ENCODE measurements around the gene DMTF1. TPM values are rescaled to one million over a fixed set of nuclear protein-coding genes. Genes with fewer than 3 reads are reported as not detected.

DMTF1 gene
- total RNA-seq, 2 experiments from 2014 or later: 111 to 197 TPM

GRCh38 chr7:87129848-87130247, 22.4 kb upstream of the DMTF1 start:
- Histone ChIP-seq H3K9me3 (ENCODE audit: low read length) (no peaks in the 10 kb centered on the region), H3K27ac (ENCODE audit: low read depth, low read length, poor library complexity, severe bottlenecking) (no peak overlapping the region), H3K79me2 (ENCODE audit: insufficient read depth, low read depth, low read length) (no peaks in the 10 kb centered on the region), H3K4me1 (ENCODE audit: insufficient read depth, low read length, poor library complexity, severe bottlenecking) (no peaks in the 10 kb centered on the region), H3K36me3 (ENCODE audit: insufficient read depth, low read length) (no peaks in the 10 kb centered on the region), H2AFZ (ENCODE audit: low read length) (no peak overlapping the region), H3K4me2 (ENCODE audit: low read length) (no peak overlapping the region), H4K20me1 (ENCODE audit: insufficient read depth, low read length) (no peaks in the 10 kb centered on the region), H3K9me2 (ENCODE audit: insufficient read depth, low read length) (no peaks in the 10 kb centered on the region), H3K4me3 (ENCODE audit: low read depth, low read length, poor library complexity, severe bottlenecking) (no peak overlapping the region)
- no peak for DNase-seq (ENCODE audit: low spot score)
- no TSS peak for BruUV-seq (replicated peaks)
- no peak for TF ChIP-seq EZH2phosphoT487 (IDR thresholded peaks at IDR 0.05; ENCODE audit: borderline replicate concordance, low read depth, low read length)
- no peak for TF ChIP-seq CTCF (conservative IDR thresholded peaks at IDR 0.05; ENCODE audit: low read length)
- intact Hi-C loops (cut with micrococcal nuclease; ENCODE audit: unreplicated experiment): loop anchor here (10.0 kb wide), 1 partner anchor 275 kb away; no protein-coding TSS in a partner anchor
- ChIA-PET POLR2A (interaction anchor here (0.6 to 2.2 kb wide), 4 partner anchors 11 to 1507 kb away, joined by 3 to 7 read pairs (median 3); no protein-coding TSS in a partner anchor), CTCF (ENCODE audit: unreplicated experiment) (no interaction called here)

GRCh38 chr7:87131771-87132170, 20.5 kb upstream of the DMTF1 start:
- Histone ChIP-seq H3K4me3 (ENCODE audit: low read depth, low read length, poor library complexity, severe bottlenecking) (no peak overlapping the region), H3K27ac (ENCODE audit: low read depth, low read length, poor library complexity, severe bottlenecking) (no peak overlapping the region), H3K4me1 (ENCODE audit: insufficient read depth, low read length, poor library complexity, severe bottlenecking) (no peaks in the 10 kb centered on the region), H2AFZ (ENCODE audit: low read length) (no peak overlapping the region), H3K9me3 (ENCODE audit: low read length) (no peaks in the 10 kb centered on the region), H4K20me1 (ENCODE audit: insufficient read depth, low read length) (no peaks in the 10 kb centered on the region), H3K36me3 (ENCODE audit: insufficient read depth, low read length) (no peaks in the 10 kb centered on the region), H3K9me2 (ENCODE audit: insufficient read depth, low read length) (no peaks in the 10 kb centered on the region), H3K79me2 (ENCODE audit: insufficient read depth, low read depth, low read length) (no peaks in the 10 kb centered on the region), H3K4me2 (ENCODE audit: low read length) (no peak overlapping the region)
- TF ChIP-seq CTCF (conservative IDR thresholded peaks at IDR 0.05; ENCODE audit: low read length) (no peak), EZH2phosphoT487 (IDR thresholded peaks at IDR 0.05; ENCODE audit: borderline replicate concordance, low read depth, low read length) (no peak)
- no peak for DNase-seq (ENCODE audit: low spot score)
- no TSS peak for BruUV-seq (replicated peaks)
- ChIA-PET CTCF (ENCODE audit: unreplicated experiment) (no interaction called here), POLR2A (interaction anchor here (1.3 kb wide), 1 partner anchor 10 kb away, joined by 3 read pairs; no protein-coding TSS in a partner anchor)
- intact Hi-C loops (cut with micrococcal nuclease; ENCODE audit: unreplicated experiment): no loop called here

GRCh38 chr7:87137271-87137670, 15.0 kb upstream of the DMTF1 start:
- Histone ChIP-seq H3K27ac (ENCODE audit: low read depth, low read length, poor library complexity, severe bottlenecking) (no peak overlapping the region), H3K4me3 (ENCODE audit: low read depth, low read length, poor library complexity, severe bottlenecking) (no peak overlapping the region), H3K9me3 (ENCODE audit: low read length) (no peaks in the 10 kb centered on the region), H3K4me2 (ENCODE audit: low read length) (no peak overlapping the region), H3K36me3 (ENCODE audit: insufficient read depth, low read length) (no peaks in the 10 kb centered on the region), H2AFZ (ENCODE audit: low read length) (no peak overlapping the region), H4K20me1 (ENCODE audit: insufficient read depth, low read length) (no peaks in the 10 kb centered on the region), H3K4me1 (ENCODE audit: insufficient read depth, low read length, poor library complexity, severe bottlenecking) (no peaks in the 10 kb centered on the region), H3K79me2 (ENCODE audit: insufficient read depth, low read depth, low read length) (no peaks in the 10 kb centered on the region), H3K9me2 (ENCODE audit: insufficient read depth, low read length) (no peaks in the 10 kb centered on the region)
- POLR2A ChIA-PET: interaction anchor here (0.7 to 1.2 kb wide), 2 partner anchors 8 to 11 kb away, joined by 3 read pairs; no protein-coding TSS in a partner anchor
- no peak for DNase-seq (ENCODE audit: low spot score)
- TF ChIP-seq EZH2phosphoT487 (IDR thresholded peaks at IDR 0.05; ENCODE audit: borderline replicate concordance, low read depth, low read length) (no peak), CTCF (conservative IDR thresholded peaks at IDR 0.05; ENCODE audit: low read length) (no peak)
- intact Hi-C loops (cut with micrococcal nuclease; ENCODE audit: unreplicated experiment): no loop called here
- CTCF ChIA-PET (ENCODE audit: unreplicated experiment): no interaction called here
- no TSS peak for BruUV-seq (replicated peaks)
